GM18511 (cell line): ENCODE data around the gene IGLL5.

Experiments used
- ATAC-seq: cut with Tn5 transposase; IDR thresholded peaks from one replicate; pipeline ENCODE4 v1.9.1; 2021; ENCODE audit warnings: mild to moderate bottlenecking, moderate library complexity; ENCODE audit not compliant: unreplicated experiment

IGLL5 gene

DNA sequence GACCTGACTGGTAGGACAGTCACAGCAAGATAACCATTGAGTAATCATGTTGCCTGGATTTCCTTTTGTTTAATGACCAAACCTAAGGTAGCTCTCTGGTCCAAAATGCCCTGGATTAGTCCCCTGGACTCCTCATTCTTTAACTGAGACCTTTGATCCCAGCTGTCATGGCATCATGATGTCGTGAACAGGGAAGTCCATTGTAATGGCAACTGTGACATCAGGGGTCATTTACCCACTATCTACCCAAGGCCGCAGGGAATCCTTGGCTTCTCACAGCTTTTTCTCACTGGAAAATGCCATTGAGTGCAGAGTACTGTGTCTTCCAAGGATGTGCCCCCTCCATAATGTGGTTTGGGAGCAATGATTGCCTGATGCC, 29.1 kb upstream of the IGLL5 start:
- ATAC-seq: no peak

GRCh38 chr22:22863001-22863400, 24.6 kb upstream of the IGLL5 start:
- no peak for ATAC-seq

DNA sequence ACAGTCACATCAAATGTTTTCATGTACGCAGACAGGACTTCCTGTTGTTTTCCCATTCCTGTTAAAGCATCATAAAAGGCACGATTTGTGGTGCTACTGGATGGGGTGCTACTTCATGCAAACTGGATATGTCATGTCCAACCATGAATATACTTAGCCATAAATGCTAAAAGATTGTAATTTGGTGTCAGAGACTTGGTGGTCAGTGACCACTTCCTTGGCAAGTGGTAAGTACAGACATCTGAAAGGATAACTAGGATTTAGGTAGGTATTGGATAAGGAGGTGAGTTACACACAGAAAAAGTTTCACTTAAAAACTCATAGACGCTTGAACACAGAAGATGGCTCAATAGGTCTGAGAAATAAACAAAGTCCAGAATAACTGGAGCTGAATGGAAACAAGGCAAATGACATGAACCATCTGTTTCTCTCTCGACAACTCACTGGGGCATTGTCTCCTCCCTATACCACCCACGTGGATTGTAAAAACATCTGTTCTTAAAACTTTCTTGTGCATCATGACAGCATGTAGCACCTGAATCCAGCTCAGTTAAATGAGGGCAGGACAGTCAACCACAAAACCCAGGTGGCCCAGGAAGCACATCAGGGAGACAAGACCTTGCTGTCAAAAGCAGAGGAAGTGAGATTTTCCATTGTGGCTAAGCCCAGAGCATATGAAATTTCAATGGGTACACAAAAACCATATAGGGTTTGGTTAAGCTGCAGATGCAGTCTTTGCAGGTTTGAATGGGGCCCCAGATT, 22.1 kb upstream of the IGLL5 start:
- peak; percentile 86 for ATAC-seq

- ATAC-seq: no peak
Observed at GRCh38 chr22:22866381-22867111, 21.1 kb upstream of the IGLL5 start.

GRCh38 chr22:22867996-22868715, 19.5 kb upstream of the IGLL5 start:
- no peak for ATAC-seq

DNA sequence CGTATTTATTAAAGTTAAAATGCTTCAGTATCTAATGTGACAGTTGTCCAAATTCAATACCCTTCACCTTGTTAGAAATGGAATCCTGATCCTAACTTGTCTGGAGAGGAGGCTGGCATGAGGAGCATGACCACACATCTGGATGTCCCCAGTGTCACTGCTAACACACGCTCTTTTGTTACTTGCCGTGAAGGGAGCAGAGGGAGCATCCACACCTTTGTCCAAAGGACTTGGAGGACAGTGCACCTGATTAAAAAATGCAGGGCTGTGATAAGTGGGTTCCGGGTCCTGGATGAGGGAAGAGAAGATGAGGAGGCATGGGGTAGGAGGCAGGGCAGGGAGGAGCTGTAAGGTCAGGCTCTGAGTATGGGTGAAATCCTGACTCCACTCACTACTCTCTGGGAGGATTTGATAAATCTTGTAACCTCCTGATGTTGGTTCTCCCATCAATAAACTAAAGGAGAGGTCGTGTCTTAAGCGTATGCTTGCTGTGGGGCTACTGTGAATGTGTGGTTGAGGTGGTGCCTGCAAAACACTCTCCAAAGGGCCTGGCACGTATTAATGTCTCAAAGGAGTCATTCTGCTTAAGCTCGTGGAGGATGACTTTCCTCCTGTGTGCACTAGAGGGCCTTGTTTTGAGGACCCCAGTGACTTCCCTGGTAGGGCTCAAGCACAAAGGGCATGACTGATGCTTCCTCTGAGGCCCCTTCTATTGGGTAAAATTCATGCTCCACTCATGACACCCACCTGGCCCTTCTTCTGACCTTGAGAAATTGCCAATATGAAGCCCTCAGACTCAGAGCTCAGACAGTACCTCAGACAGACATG, 16.8 kb upstream of the IGLL5 start:
- no peak for ATAC-seq

DNA sequence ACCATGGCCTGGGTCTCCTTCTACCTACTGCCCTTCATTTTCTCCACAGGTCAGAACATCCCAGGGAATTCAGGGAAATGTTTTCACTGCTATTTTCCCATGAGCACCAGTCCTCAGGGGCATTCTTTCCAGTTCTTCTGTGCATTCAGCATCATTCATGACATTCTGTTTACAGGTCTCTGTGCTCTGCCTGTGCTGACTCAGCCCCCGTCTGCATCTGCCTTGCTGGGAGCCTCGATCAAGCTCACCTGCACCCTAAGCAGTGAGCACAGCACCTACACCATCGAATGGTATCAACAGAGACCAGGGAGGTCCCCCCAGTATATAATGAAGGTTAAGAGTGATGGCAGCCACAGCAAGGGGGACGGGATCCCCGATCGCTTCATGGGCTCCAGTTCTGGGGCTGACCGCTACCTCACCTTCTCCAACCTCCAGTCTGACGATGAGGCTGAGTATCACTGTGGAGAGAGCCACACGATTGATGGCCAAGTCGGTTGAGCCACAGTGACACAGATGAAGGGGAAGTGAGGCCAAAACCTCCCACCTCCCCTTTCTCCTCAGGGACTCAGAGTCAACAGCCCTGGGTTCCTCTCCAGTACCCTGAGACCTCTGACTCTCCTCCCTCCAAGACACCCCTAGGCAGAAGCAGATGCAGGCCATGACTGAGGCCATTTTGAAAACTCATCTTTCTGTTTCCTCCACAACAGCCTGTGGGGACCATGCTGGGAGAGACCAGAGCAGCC, 15.9 kb upstream of the IGLL5 start:
- no peak for ATAC-seq

- ATAC-seq: no peak
Observed at GRCh38 chr22:22872722-22873708, 14.6 kb upstream of the IGLL5 start.

- no peak for ATAC-seq
Observed at GRCh38 chr22:22877523-22878210, 9.9 kb upstream of the IGLL5 start.

DNA sequence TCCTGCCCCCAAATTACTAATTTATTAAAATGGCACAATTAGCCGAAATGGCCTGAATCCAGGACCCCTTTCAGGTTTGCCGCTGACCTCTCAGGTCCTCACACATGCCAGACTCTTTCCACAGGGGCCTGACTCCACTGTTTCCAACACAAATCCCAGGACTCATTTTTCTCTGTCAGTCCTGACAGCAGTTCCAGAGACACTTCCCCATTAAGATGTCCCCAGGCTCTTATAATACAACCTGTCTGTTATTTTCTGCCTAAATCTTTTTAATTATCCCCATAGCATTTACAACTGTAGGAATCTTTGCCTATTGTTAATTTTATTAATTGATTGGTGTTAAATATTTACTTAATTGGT, 9.4 kb upstream of the IGLL5 start:
- no peak for ATAC-seq

DNA sequence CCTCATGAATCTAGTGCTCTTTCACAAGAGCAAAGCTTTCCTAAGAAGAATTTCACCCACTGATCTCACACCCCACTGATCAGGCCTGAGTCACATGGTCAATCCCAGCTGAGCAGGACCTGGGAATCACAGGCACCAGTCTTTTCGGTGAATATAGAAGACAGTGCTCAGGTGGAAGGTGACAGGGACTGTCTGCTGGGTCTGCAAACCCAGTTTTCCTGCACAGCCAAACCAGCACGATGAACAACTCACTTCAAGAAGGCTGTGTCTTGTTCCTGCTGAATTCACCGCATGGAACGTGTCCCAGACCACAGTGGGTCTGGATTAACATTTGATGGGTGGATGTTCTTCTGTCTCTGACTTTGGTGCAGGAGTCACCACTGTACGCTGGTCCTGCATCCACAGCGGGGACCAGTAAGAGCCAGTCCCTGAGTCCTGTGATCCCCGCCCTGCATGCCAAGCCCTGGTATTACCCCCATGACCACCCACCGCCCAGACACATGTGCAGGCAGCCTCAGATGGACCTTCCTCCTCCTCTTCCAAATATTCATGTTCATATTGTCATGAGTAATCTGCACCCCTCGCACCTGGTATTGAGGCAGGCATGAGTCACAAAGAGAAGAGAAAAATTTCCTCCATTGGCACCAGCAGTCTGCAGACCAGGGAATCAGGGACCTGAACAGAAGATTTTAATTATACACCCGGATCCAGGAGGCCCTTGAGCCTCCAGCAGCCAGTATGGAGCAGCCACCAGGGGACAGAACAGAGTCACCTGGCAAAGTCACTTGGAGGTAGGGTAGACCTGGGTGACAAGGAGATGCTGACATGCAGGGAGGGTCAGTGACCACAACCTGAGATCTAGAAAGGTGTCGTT, 8.6 kb upstream of the IGLL5 start:
- no peak for ATAC-seq

GRCh38 chr22:22879675-22880155, 7.9 kb upstream of the IGLL5 start:
- ATAC-seq: no peak

GRCh38 chr22:22880645-22881044, 7.0 kb upstream of the IGLL5 start:
- ATAC-seq: no peak

DNA sequence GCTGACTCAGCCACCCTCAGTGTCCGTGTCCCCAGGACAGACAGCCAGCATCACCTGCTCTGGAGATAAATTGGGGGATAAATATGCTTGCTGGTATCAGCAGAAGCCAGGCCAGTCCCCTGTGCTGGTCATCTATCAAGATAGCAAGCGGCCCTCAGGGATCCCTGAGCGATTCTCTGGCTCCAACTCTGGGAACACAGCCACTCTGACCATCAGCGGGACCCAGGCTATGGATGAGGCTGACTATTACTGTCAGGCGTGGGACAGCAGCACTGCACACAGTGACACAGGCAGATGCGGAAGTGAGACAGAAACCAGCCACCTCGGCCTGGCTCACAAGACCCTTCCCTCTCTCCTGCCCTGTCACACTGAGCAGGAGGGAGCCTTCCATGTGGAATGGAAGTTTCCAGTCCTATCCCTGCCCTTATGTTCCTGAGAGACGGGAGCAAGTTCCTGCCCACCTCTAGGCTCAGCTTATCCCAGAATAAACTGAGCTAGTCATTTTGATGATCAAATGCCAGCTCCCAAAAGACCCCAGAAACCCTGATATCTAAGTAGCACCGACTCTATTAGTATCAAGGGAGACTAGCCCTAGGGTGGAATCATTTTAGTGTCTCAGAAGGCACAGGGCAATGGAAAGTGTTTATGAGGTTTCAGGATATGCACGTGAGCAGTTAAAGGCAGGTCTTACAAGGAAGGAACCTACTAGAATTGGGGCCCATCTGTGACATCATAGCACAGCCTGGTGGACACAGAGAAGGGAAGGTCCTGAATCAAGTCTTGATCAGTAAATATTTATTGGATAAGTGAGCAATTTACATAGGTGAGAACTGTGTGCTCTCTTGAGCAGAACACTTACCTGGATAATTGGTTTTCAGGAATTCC, 6.3 kb upstream of the IGLL5 start:
- ATAC-seq: no peak

DNA sequence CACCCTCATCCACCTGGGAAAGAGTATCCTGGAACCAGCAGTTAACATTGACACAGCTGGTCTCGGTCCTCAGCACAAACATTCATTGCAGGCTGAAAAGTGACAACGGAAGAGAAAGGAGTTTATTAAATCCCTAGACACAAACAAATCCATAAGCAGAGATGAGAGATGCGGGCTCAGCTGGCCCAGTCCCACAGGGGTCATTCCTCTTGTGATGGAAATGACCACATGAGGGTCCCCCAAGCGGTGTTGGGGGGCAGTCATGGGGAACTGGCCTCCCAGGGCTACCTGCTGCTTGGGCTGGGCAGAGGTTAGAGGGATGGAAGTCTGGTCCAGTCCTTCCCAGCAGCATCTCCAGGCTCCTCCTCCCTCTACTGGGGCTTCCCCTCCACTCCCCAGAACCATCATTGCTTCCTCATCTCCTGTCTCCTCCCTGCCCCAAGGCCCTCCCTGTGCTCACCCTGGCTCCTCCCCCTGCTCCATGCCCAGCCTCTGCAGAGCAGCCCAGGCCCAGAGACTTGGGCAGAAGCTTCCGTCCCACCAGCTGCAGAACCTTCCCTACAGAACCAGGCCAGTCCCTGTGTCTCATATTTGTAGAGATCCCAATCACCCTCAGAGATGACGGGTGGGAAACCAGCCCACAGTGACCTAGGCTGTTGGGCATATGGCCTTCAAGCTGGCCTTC, 5.4 kb upstream of the IGLL5 start:
- no peak for ATAC-seq
